HL-60 (cell line): Measurements from ENCODE around the gene EPHA6.

Experiments used
- GABPA ChIP-seq: IDR thresholded peaks from 2 replicates; pipeline ENCODE4 v1.6.1; 2012; ENCODE audit warnings: low read depth
- POLR2AphosphoS5 ChIP-seq: IDR thresholded peaks from 2 replicates; pipeline ENCODE4 v1.6.1; 2012; ENCODE audit warnings: low read depth
- TF ChIP-seq, protein P1 (sequence below): IDR thresholded peaks from one replicate; pipeline ENCODE4 v1.5.1; 2011; ENCODE audit warnings: low read length, control low read depth, inconsistent platforms; ENCODE audit not compliant: insufficient read depth
- TF ChIP-seq, protein P2 (sequence below): IDR thresholded peaks from 2 replicates; pipeline ENCODE4 v1.6.1; 2012; ENCODE audit warnings: low read depth; ENCODE audit not compliant: insufficient replicate concordance

DNA sequence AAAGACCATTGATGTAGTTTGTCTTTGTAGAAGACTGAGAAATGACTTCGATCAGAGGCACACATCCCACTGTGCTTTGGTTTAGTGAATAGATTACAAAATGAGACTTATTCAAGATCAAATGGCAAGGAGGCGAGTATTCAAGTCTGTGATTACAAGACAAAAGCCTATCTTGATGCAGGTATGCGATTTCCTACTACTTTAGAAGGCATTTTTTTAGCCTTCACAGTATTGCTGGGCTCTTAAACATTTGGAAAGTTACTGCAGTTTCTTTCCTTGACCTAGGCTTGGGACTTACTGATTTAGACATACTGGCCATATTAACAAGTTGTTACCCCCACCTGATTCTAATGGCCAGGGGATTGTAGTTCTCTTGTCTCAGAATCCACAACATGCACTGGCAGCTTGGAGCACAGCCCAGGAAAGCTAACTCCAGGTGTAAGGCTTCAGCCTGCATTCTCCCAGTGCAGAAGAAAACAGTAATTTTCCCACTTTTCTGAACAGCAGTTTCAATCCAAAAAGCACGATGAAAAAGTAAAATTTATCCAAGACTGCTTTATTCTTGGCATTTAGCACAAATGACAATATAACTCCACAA, 311.6 kb downstream of the EPHA6 start:
- TF ChIP-seq, protein P1, sequence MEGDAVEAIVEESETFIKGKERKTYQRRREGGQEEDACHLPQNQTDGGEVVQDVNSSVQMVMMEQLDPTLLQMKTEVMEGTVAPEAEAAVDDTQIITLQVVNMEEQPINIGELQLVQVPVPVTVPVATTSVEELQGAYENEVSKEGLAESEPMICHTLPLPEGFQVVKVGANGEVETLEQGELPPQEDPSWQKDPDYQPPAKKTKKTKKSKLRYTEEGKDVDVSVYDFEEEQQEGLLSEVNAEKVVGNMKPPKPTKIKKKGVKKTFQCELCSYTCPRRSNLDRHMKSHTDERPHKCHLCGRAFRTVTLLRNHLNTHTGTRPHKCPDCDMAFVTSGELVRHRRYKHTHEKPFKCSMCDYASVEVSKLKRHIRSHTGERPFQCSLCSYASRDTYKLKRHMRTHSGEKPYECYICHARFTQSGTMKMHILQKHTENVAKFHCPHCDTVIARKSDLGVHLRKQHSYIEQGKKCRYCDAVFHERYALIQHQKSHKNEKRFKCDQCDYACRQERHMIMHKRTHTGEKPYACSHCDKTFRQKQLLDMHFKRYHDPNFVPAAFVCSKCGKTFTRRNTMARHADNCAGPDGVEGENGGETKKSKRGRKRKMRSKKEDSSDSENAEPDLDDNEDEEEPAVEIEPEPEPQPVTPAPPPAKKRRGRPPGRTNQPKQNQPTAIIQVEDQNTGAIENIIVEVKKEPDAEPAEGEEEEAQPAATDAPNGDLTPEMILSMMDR, result no peak
- TF ChIP-seq POLR2AphosphoS5 (no peak), GABPA (no peak)
- TF ChIP-seq, protein P2, sequence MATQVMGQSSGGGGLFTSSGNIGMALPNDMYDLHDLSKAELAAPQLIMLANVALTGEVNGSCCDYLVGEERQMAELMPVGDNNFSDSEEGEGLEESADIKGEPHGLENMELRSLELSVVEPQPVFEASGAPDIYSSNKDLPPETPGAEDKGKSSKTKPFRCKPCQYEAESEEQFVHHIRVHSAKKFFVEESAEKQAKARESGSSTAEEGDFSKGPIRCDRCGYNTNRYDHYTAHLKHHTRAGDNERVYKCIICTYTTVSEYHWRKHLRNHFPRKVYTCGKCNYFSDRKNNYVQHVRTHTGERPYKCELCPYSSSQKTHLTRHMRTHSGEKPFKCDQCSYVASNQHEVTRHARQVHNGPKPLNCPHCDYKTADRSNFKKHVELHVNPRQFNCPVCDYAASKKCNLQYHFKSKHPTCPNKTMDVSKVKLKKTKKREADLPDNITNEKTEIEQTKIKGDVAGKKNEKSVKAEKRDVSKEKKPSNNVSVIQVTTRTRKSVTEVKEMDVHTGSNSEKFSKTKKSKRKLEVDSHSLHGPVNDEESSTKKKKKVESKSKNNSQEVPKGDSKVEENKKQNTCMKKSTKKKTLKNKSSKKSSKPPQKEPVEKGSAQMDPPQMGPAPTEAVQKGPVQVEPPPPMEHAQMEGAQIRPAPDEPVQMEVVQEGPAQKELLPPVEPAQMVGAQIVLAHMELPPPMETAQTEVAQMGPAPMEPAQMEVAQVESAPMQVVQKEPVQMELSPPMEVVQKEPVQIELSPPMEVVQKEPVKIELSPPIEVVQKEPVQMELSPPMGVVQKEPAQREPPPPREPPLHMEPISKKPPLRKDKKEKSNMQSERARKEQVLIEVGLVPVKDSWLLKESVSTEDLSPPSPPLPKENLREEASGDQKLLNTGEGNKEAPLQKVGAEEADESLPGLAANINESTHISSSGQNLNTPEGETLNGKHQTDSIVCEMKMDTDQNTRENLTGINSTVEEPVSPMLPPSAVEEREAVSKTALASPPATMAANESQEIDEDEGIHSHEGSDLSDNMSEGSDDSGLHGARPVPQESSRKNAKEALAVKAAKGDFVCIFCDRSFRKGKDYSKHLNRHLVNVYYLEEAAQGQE, result no peak
